Stomach (tissue), 9 donors: Measurements from ENCODE around the gene LRCH3. TPM values are rescaled to one million over a fixed set of nuclear protein-coding genes. Genes with fewer than 3 reads are reported as not detected.

Experiments used
- DNase-seq, 2 donors: peaks; one replicate each; pipeline versions ENCODE4 v3.0.0 to v3.0.0-alpha.2; 2013 to 2019
- H3K27ac ChIP-seq, 5 donors: fragments of 200-600 bp in 4 of 5; sonication (generic) in 4 of 5; one replicate each; pipeline ENCODE4 v1.5.1; 2013 to 2019; ENCODE audit warnings: mild to moderate bottlenecking in 1 of 5, moderate library complexity in 1 of 5
- H3K27me3 ChIP-seq, 3 donors: fragments of 200-600 bp; sonication (generic); one replicate each; pipeline ENCODE4 v1.5.1; 2017 to 2019; ENCODE audit warnings: mixed run types in 1 of 3
- H3K36me3 ChIP-seq, 4 donors: fragments of 200-600 bp; sonication (generic); 1 replicate in 3 of 4; 2 replicates in 1 of 4; pipeline ENCODE4 v1.5.1; 2016 to 2019
- H3K4me1 ChIP-seq, 4 donors: fragments of 200-600 bp; sonication (generic); one replicate each; pipeline ENCODE4 v1.5.1; 2016 to 2019
- H3K4me3 ChIP-seq, 4 donors: fragments of 200-600 bp; sonication (generic) in 3 of 4; one replicate each; pipeline ENCODE4 v1.5.1; 2016 to 2019; ENCODE audit warnings: mild to moderate bottlenecking in 1 of 4
- H3K9me3 ChIP-seq, 4 donors: fragments of 200-600 bp; sonication (generic); one replicate each; pipeline ENCODE4 v1.5.1; 2016 to 2019
- EP300 ChIP-seq: sonication (generic); formaldehyde crosslinking; IDR thresholded peaks from one replicate; pipeline ENCODE4 v1.6.1; 2017; ENCODE audit warnings: antibody characterized with exemption
- POLR2A ChIP-seq, 4 donors: fragments of 450-650 bp; IDR thresholded peaks; one replicate each; pipeline ENCODE4 v1.6.1; 2016; ENCODE audit warnings: antibody characterized with exemption in 4 of 4, control low read depth in 2 of 4, mild to moderate bottlenecking in 1 of 4, moderate library complexity in 1 of 4
- POLR2AphosphoS5 ChIP-seq, 3 donors: sonication (generic); formaldehyde crosslinking; IDR thresholded peaks; one replicate each; pipeline ENCODE4 v1.6.1; 2016; ENCODE audit warnings: antibody characterized with exemption in 3 of 3
- WGBS, 5 donors: extraction: QIAGEN DNeasy Blood & Tissue Kit in 3 of 5; methylation state at CpG; one replicate each; pipeline versions ENCODE4 v1.1.5 to v1.1.7; 2013 to 2018; 5-methylcytosine and 5-hydroxymethylcytosine counted together
- intact Hi-C: fragments of 100-400 bp; cut with DNase I; formaldehyde crosslinking; loops from one replicate; pipeline ENCODE4 v1.15.1; 2023; ENCODE audit warnings: low total_unique reads
- polyA plus RNA-seq, 3 donors: library from polyadenylated mRNA; stranded (reverse); fragments of 200-250 nt; gene quantifications; one replicate each; pipeline ENCODE4 v1.2.3, GENCODE V29; 2013
- total RNA-seq, 5 donors: library from RNA; depleted of rRNA; stranded (reverse); fragments of >200 nt; gene quantifications; one replicate each; pipeline versions ENCODE4 v1.1.0 to v1.2.3, GENCODE V29; 2014 to 2016
- TF ChIP-seq, protein P1 (sequence below), 7 experiments: fragments of 450-650 bp in 4 of 7; fragments of 200-600 bp in 3 of 7; sonication (generic) in 3 of 7; IDR thresholded peaks; one replicate each; pipeline ENCODE4 v1.5.1; 2016 to 2019; ENCODE audit warnings: antibody characterized with exemption in 7 of 7, control low read depth in 2 of 7, mild to moderate bottlenecking in 1 of 7
- donor health status: healthy with polysubstance abuse.
- donor health status: Bipolar disorder and iron deficiency.
- donor health status: healthy.

LRCH3 gene
- total and polyA plus RNA-seq, 8 donors = 5.9 to 117 (median 36.7) TPM

DNA sequence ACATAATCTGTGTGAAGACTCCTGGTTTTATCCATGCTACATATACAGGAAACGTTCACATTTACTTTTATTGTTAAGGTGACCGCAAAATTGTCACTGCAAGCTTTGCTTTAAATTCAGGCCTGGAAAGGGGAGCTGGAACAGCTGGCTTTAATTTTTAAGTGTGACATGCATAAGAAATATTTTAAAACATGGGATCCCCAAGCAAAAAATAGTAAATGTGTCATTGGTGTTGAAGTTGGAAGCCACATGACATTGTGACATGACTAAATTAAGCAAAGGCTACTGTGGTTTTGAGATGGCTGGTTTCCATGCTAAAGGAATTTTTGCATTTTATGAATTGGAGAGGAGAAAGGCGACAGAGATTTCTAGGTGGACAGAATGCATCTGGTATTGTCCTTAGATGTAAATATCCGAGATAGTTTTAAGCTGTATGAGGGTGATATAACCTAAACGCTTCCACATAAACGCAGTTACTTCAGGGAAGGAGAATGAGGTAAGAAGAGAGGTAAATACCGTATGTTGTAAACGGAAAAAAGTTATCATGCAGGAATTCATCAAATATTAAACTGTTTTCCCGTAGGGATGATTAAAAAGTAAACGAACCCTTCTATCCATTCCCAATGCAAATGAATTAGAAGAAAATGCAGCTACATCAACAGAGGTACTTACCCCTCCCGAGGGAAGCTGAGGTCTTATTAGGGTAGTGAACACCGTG is 42.3 kb upstream of the LRCH3 start:
- H3K27ac ChIP-seq = peak overlapping the region; percentile 93 to 98 (median 97)

DNA sequence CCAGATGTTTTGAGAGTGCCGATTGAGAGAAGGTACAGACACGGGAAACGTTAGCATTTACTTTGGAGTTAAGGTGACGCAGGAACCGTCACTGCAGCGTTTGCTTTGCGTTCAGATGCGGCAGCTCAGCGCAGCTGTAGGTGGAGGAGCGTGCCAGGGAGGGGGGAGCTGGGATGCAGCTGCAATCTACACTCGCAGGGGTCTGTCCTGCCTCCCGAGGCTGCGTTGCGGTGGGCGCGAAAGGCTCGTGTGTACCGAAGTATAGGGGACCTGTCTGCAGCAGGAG is 41.8 kb upstream of the LRCH3 start:
- DNase-seq = peak; percentile 39 to 86
- Histone ChIP-seq H3K36me3 (no peaks in the 10 kb centered on the region), H3K9me3 (no peaks in the 10 kb centered on the region), H3K4me3 (peak overlapping the region; percentile 76 to 92 (median 88)), H3K27ac (peak overlapping the region; percentile 93 to 98 (median 97)), H3K4me1 (peaks cover 19 to 60% (median 37%) of the 10 kb centered on the region in 4 donors), H3K27me3 (no peaks in the 10 kb centered on the region)
- no peak for TF ChIP-seq POLR2A (IDR thresholded peaks at IDR 0.05)
- no peak for TF ChIP-seq EP300
- TF ChIP-seq, protein P1, sequence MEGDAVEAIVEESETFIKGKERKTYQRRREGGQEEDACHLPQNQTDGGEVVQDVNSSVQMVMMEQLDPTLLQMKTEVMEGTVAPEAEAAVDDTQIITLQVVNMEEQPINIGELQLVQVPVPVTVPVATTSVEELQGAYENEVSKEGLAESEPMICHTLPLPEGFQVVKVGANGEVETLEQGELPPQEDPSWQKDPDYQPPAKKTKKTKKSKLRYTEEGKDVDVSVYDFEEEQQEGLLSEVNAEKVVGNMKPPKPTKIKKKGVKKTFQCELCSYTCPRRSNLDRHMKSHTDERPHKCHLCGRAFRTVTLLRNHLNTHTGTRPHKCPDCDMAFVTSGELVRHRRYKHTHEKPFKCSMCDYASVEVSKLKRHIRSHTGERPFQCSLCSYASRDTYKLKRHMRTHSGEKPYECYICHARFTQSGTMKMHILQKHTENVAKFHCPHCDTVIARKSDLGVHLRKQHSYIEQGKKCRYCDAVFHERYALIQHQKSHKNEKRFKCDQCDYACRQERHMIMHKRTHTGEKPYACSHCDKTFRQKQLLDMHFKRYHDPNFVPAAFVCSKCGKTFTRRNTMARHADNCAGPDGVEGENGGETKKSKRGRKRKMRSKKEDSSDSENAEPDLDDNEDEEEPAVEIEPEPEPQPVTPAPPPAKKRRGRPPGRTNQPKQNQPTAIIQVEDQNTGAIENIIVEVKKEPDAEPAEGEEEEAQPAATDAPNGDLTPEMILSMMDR (IDR thresholded peaks at IDR 0.05) = no peak
- TF ChIP-seq POLR2AphosphoS5 (IDR thresholded peaks at IDR 0.05) = no peak
- 0 to 1% (median 0%) methylated on average over 18 of the region's 18 CpGs for WGBS, 5 donors
- intact Hi-C loops = no loop called here

More for the DNA sequence above, 42.3 kb upstream of the LRCH3 start:
- H3K9me3 ChIP-seq = no peaks in the 10 kb centered on the region
- intact Hi-C loops = no loop called here
- no peaks in the 10 kb centered on the region for H3K36me3 ChIP-seq
- no peaks in the 10 kb centered on the region for H3K27me3 ChIP-seq
- TF ChIP-seq EP300 = no peak
- TF ChIP-seq, protein P1 (IDR thresholded peaks at IDR 0.05) = no peak
- no peak for TF ChIP-seq POLR2AphosphoS5 (IDR thresholded peaks at IDR 0.05)
- TF ChIP-seq POLR2A (IDR thresholded peaks at IDR 0.05) = no peak
- DNase-seq = no peak
- 19 to 28% (median 21%) methylated on average over 12 of the region's 12 CpGs for WGBS, 5 donors
- H3K4me1 ChIP-seq = peaks cover 19 to 59% (median 36%) of the 10 kb centered on the region in 4 donors
- H3K4me3 ChIP-seq = peak overlapping the region; percentile 76 to 92 (median 88)

DNA sequence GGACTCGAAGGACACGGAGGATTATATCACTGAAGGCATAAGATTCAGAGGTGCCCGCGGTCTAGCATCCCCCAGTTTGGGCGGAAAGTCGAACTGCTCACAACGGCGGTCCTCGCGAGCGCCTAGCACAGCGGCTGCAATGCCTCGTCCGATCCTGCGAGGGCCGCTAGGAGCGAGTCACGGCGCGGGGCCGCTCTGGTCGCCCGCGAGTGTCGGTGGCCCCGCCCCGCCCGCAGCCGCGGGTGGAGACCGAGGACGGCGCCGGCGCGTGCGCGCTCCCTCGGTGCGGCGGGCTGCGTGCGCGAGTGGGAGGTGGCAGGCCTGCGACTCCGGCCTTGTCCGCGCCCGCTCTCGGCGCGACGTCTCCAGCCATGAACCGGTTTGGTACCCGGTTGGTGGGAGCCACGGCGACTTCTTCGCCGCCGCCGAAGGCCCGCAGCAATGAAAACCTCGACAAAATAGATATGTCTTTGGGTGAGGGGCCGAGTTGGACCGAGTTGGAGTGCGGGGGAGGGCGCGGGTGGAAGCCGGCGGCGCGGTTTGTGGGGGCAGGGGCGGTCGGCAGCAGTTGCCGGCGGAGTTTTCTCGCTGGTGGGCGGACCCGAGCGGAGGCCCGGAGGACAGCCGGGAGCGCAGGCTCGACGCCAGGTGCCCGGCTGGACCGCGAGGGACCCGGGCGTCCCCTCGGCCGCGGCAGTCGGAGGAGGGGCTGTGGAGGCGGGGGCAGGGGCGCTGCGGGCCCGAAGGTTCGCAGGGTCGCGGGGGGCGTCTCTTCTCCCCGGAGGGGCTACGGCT is 41.3 kb upstream of the LRCH3 start, which contains the start of gene FYTTD1:
Gene FYTTD1, plus strand, starts transcription at position 283 of the 795 bp plus-strand sequence. Its CDS starts 89 bp downstream, at position 372.
- TF ChIP-seq EP300 = no peak
- TF ChIP-seq, protein P1 (IDR thresholded peaks at IDR 0.05) = peak in 3 of 7 experiments; percentile 22 to 63 (median 43)
- peak in 2 of 3 donors; percentile 69 to 84 for TF ChIP-seq POLR2AphosphoS5 (IDR thresholded peaks at IDR 0.05)
- peaks cover 19 to 62% (median 37%) of the 10 kb centered on the region in 4 donors for H3K4me1 ChIP-seq
- WGBS, 5 donors = 0% methylated on average over 30 to 104 of the region's 104 CpGs
- DNase-seq = peak; percentile 94 to 97
- H3K36me3 ChIP-seq = no peaks in the 10 kb centered on the region
- H3K27me3 ChIP-seq = no peaks in the 10 kb centered on the region
- peak within 1 kb of the TSS; percentile 76 to 92 (median 88) for H3K4me3 ChIP-seq
- peak within 1 kb of the TSS; percentile 93 to 98 (median 97) for H3K27ac ChIP-seq
- intact Hi-C loops = no loop called here
- no peaks in the 10 kb centered on the region for H3K9me3 ChIP-seq

DNA sequence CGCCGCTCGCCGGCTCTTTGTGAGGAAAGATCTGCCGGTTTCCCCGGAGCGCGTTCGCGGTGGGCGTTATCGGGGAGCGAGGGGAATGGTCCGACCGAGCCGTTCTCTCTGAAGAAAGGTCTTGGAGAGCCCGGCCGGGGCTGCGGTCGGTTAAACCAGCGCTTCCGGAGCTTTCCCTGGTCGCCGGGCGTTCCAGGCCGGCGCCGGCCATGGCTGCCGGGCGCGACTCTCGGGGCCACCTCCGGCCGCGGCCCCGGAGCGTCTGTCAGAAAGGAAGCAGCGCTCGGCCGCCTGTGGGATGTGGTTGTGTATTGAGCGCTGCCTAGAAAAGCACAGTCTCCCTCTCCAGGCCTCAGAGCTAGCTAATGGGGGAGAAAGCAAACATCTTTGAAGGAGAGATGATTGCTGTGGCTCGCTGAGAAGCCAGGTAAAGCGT is 40.6 kb upstream of the LRCH3 start:
- Histone ChIP-seq H3K36me3 (no peaks in the 10 kb centered on the region), H3K9me3 (no peaks in the 10 kb centered on the region), H3K27me3 (no peaks in the 10 kb centered on the region), H3K4me1 (peaks cover 19 to 68% (median 37%) of the 10 kb centered on the region in 4 donors), H3K4me3 (peak overlapping the region; percentile 76 to 92 (median 88)), H3K27ac (peak overlapping the region; percentile 93 to 98 (median 97))
- DNase-seq = peak; percentile 72 to 87
- 0 to 1% (median 0%) methylated on average over 14 to 43 of the region's 43 CpGs for WGBS, 5 donors
- TF ChIP-seq EP300 (no peak), POLR2AphosphoS5 (IDR thresholded peaks at IDR 0.05) (peak; percentile 16 to 49 (median 35))
- intact Hi-C loops = no loop called here
